ENCODE data around the gene NBAS. TPM values are rescaled to one million over a fixed set of nuclear protein-coding genes. Genes with fewer than 3 reads are reported as not detected.

NBAS gene
- total RNA-seq, 1 experiment from 2014 or later = 32.5 TPM

GRCh38 chr2:15365411-15365810, 195.7 kb downstream of the NBAS start:
- Histone ChIP-seq H2BK120ac (ENCODE audit: low read depth, low read length, poor library complexity, severe bottlenecking) (no peak overlapping the region), H2BK5ac (ENCODE audit: insufficient read length, low read length) (no peak overlapping the region), H2AK5ac (ENCODE audit: insufficient read length, low read length) (no peak overlapping the region), H4K20me1 (ENCODE audit: control insufficient read depth, insufficient read depth, insufficient read length) (no peaks in the 10 kb centered on the region), H3K79me2 (ENCODE audit: insufficient read depth, low read length) (no peaks in the 10 kb centered on the region), H3K18ac (ENCODE audit: insufficient read length, low read depth, low read length) (no peak overlapping the region), H3T11ph (ENCODE audit: low read length) (no peak overlapping the region), H4K8ac (replicated peaks; ENCODE audit: insufficient read length, low read depth, low read length) (no peak overlapping the region), H2BK12ac (ENCODE audit: insufficient read length, low read depth, low read length) (no peak overlapping the region), H3K14ac (ENCODE audit: insufficient read depth, low read length) (no peak overlapping the region), H3K4me2 (ENCODE audit: insufficient read depth, insufficient read length, low read length) (no peak overlapping the region), H2BK20ac (ENCODE audit: low read depth, low read length, poor library complexity, severe bottlenecking) (no peak overlapping the region), H3K9ac (ENCODE audit: extremely low read depth, insufficient read length, low read length) (no peak overlapping the region), H3K23me2 (ENCODE audit: insufficient read length, low read depth, low read length, poor library complexity, severe bottlenecking) (no peaks in the 10 kb centered on the region), H3K27ac (ENCODE audit: insufficient read length, low read depth, low read length) (no peak overlapping the region), H2BK15ac (ENCODE audit: low read depth, low read length) (no peak overlapping the region), H4K5ac (ENCODE audit: insufficient read length, low read depth, low read length) (no peak overlapping the region), H3K4ac (ENCODE audit: low read depth, low read length) (no peak overlapping the region), H3K4me1 (ENCODE audit: insufficient read depth, low read length) (peaks cover 10% of the 10 kb centered on the region; the same call in 1 of the 2 replicates), H4K91ac (ENCODE audit: insufficient read length, low read depth, low read length) (no peak overlapping the region), H3K27me3 (ENCODE audit: insufficient read depth, low read length) (no peaks in the 10 kb centered on the region), H3K9me3 (ENCODE audit: control insufficient read depth, low read depth, low read length) (no peaks in the 10 kb centered on the region), H3K23ac (ENCODE audit: insufficient read length, low read depth, low read length) (no peak overlapping the region), H3K56ac (ENCODE audit: insufficient read length, low read depth, low read length) (no peak overlapping the region), H2AFZ (ENCODE audit: low read length) (no peak overlapping the region), H3K79me1 (ENCODE audit: insufficient read depth, low read depth, low read length, poor library complexity, severe bottlenecking) (no peaks in the 10 kb centered on the region)
- peaks cover 0 to 2% (median 0%) of the 10 kb centered on the region in 3 experiments; a peak in 2 of 7 replicates for H3K36me3 Mint-ChIP-seq (ENCODE audit: insufficient read depth in 1 of 3, low read depth in 3 of 3)
- H3K27ac Mint-ChIP-seq = no peak overlapping the region; a peak in 1 of 7 replicates
- no peak overlapping the region for H3K4me3 Mint-ChIP-seq
- H3K4me1 Mint-ChIP-seq = peaks cover 21 to 25% of the 10 kb centered on the region in 2 experiments
- no CpG with 5 or more reads among the region's 2 CpGs for WGBS (ENCODE audit: extremely low coverage, insufficient read length, low lambda C conversion rate)
- no peaks in the 10 kb centered on the region for H3K27me3 Mint-ChIP-seq (ENCODE audit: low read depth)
- no peaks in the 10 kb centered on the region for H3K9me3 Mint-ChIP-seq
- DNase-seq = no peak
- TF ChIP-seq CTCF (conservative IDR thresholded peaks at IDR 0.05) = no peak
